DMS153 (cell line): ENCODE measurements around the gene ATP8A2.

Experiments
- DNase-seq: peaks from one replicate; lab custom pipeline; 2025; lab: John Stamatoyannopoulos, UW

ATP8A2 gene

DNA sequence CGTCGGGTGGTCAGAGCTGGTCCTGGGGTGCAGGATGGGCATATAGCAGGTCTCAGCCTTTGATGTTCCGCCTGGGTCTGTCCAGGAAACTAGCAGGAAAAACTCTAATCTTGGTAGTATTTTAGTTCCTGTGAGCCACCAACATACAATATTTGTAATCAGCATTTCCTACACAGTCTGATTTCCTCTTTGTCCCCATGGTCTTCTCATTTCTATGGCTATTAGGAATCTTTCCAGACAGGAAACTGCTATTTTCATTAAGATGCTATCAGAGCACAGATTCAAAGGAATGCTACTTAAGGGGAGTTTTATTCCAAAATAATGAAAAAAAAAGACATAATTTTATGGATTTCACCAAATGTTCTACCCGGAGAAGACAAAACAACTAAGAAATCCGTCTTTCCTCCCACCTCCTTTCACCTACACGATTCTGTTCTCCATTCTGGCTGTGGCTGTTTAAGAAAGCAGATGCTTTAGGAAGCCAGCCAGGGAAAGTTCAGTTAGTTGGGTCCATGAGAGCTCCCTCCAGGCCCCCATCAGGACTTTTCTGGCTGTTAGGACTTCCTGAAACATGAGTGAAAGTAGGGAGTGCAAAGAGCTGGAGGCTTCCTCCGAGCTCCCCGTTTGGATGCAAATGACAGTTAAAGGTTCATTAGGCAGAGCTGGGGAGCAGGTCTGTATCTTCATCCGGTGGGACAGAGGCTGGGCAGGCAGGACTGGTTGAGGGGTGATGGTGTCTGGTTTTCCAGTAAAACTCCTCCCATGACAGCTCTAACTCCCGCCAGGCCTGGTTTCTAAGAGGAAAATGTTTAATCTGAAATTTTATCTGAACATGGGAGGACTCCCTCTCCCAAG lies 643.7 kb downstream of the ATP8A2 start:
- DNase-seq = no peak

DNA sequence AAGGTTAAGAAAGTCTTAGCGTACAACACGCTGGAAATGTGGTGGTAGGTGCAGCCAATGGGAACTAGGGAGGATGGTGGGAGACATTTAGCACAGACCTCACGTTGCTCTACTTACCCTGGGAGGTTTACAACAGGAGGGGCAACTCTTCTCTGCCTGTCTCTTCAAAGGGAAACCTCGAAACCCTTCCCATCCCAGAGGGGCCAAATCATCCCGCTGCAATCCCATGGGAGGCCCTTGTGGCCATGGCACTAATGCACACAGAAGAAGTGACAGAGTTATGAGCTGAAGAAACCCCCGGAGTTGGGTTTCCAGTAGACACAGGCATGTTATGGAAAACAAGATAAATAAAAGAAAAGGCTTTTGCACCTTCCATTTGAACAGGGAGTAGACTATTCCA lies 644.4 kb downstream of the ATP8A2 start:
- no peak for DNase-seq

DNA sequence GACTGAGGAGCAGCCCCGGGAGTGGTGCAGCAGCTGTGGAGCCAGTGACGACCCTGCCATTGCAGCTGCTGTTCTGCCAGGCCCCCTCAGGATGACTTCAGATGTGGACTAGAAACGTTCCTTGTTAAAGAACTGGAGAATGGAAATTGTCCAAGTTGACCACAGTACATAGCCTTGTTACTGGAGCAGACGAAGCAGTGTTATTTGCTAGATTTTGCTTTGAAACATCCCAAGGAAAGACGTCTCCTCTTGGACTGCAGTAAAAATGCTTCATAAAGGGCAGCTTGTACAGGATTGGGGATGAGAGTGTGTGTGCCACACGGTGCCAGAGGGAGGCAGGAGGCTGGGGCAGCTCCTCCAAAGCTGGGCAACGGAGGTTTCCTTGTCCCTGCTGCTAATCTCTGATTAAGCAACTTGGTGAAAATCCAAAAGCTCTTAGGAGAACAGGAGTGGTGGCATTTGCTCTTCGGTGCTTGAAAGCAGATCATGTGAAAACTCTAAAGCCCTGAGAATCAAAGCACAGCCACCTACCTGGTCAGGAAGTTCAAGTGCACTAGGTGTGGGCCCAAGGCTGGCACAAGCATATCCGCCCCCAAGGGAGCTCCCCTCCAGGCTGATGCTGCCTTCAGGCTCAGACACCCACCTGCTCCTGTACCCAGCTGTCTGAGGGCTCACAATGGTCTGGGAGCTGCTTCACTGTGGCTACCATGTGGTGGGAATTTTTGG lies 645.6 kb downstream of the ATP8A2 start:
- DNase-seq = no peak

DNA sequence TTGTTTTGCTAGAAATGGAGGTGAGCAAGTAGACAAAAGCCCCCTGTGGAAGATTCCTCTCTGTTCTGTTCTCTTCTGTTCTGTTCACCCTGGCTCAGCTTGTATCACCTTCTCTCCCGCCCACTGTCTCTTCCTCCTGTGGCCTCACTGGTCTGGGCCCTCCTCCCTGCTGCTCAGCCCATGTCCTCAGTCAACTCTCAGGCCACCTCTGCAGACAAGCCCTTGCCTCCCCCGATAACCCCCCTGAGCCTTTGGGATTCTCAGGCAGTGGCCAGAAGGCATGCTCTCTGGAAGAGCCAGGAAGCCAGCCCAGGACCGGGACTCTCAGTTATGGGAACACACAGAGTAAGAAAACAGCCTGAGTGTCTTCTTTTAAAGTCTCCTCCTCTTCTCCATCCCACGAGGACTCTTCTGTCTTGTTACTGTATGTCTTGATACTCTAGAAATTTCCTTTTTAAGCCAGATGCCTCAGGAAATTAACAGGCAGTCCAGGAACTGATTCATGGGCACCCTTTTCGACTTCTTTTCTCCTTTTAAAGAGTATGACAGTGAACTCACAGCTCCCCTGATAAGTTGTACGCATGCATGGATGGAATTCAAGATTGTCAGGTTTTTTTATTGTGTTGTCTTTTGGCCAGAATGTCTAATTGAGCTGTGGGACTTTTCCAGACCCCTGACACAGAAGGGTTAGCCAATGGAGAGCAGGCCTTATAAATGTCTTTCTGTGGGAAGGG lies 646.3 kb downstream of the ATP8A2 start:
- DNase-seq = no peak

DNA sequence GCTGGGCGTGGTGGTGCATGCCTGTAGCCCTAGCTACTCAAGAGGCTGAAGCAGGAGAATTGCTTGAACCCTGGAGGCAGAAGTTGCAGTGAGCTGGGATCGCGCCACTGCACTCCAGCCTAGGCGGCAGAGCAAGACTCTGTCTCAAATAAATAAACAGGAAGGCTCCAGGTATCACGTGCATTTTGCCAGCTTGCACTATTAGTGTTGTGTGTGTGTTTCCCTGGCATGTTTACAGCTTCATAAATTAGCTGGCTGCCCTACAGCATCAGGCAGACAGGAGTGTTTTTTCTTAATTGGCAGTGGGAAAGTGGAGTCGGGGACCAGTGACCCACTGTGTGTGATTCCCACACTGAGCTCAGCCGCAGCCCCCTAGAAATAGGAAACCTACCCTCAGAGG lies 647.5 kb downstream of the ATP8A2 start:
- DNase-seq = no peak

DNA sequence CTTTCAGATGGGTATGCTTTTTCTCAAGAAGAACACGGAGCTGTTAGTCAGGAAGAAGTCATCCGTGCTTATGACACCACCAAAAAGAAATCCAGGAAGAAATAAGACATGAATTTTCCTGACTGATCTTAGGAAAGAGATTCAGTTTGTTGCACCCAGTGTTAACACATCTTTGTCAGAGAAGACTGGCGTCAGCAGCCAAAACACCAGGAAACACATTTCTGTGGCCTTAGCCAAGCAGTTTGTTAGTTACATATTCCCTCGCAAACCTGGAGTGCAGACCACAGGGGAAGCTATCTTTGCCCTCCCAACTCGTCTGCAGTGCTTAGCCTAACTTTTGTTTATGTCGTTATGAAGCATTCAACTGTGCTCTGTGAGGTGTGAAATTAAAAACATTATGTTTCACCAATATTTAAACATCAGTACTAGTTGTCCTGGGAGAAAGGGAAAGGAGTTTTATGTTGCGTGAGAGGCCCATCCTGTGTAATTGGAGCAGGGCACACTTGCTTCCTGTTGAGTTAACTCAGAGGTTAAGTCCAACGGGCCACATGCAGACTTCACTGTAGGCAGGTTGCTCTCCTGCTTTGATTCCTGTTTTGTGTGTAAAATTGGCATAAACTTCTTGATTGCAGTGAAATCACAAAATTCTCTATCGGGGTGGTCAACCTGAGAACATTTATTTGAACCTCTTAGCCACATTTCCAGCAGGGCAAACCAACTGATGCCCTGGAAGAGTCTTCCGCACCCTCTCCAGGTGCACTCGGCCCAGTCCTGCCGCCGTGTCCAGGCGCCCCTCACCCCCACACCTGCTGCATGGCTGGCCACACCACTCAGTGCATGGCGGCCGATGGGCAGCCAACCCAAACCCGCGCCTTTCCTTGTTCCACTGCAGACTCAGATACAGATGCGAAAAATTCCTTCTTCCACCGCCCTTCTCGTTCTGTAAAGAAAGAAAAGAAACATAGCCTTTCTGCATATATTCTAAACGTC lies 648.4 kb downstream of the ATP8A2 start:
- no peak for DNase-seq

DNA sequence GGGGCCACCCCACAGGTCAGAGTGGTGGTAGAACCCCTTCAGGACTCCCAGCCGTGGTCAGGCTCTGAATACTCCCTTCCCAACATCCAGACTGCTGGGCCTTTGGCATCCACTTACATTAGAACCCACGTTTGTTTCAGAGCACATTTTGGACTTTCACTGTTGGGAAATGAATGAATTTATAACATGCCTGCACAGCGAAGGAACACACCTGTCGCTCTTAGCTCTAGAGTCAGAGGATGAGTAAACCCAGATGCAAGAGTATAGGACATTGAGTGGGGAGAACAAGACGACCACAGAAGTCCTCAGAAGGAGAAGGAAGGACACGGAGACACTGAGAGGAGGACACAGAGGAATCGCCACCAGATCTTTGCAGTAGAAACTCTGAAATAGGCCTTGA lies 649.1 kb downstream of the ATP8A2 start:
- DNase-seq = no peak

DNA sequence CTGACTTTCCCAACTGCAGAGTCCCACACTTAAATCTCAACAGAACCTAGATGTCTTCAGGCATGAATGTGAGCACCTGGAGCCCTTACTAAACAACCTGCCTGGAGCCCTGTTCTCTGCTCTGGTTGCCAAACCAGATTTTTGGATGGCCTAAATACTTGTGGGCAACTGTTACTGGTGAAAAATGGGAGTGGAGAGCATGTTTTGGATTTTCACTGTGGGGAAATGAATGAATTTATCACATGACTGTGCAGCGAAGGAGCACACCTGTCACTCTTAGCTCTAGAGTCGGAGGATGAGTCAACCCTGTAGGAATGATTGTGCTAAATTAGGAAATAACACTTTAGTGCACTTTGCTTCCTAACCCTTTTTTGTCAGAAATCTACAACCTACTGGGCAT lies 649.7 kb downstream of the ATP8A2 start:
- no peak for DNase-seq

DNA sequence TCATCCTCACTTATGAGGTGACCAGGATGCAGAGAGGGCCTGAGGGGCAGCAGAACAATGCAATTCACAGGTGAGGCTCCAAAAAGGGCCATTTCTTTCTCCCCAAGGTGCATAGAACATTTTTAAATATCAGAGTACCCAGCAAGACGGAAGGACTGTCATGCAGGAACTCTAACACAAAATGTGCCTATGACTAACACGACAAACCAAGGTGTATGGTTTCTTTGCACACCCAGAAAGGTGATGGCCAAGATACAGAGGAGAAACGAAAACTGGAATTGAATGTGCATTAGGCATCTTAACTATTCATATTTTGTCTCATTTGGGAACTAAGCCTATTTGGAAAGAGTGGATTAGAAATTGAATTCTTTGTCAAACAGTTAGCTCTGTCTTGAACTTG lies 650.2 kb downstream of the ATP8A2 start:
- DNase-seq = no peak

DNA sequence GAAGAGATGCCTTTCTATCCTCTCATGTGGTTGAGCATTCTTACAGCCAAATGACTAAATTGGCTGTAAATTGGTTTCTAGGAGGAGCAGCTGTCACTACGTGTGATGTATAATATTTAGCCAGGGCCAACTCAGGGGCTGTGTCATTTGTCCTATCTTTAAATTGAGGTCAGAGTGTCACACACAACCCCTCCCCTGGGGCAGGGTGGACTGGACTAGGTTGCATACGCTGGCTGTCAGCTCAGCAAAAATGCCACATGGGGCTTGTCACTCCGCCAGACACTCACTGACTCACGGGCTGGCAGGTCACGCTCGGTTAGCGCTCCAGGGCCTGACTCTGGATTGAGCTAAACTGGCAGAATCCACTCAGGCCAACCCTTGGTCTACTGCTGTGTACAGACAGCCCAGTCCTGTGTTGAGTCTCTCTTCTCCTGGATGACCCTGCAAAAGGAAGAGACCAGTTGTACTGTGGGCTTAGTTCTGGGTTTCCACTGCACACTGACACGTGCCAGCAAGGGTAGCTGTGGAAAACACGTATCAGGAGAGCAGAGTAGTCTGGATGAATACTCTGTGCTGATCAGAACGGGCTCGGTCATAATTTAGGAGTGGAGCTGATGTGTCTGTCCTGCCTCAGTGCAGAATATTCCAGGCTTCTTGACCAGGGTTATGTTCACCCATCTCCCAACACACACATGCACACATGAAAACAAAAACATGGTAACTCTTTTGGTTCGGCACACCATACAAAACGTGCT lies 650.9 kb downstream of the ATP8A2 start:
- no peak for DNase-seq

DNA sequence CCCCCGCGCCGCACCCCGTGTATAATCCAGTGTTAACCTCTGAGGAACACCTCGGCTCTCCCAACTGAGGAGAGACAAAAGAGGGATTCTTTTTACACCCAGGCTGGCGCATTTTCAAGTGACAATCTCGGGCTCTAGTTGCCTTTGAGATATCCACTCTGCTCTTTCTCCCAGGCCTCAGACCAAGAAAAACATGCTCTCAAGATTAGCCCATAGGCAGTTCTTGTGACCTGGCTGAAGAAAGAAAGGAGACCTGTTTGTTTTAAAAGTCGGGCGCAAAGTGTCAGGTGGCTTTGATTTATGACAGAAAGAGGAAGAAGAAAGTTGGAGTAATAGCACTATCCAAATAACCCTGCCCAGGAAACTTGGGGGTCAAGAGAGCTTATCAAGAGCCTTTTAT lies 652.8 kb downstream of the ATP8A2 start:
- no peak for DNase-seq

DNA sequence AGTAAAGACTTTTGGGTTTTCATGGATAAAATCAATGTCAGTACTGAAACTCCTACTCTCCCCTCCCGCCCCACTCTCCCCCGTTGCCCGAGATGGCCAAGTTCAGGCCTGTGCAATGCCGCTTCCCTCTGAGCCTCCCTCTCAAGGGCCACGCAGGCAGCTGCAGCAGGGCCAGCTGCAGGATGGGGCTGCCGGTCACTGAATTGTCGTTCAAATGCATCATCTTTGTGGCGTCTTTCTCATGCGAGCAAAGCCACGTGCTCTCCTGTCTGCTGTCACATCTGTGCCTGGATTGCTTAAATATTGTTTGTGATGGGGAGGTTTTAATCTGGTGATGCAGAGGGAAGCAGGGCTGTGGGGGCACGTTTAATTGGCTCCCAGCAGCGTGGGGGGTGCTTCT lies 653.4 kb downstream of the ATP8A2 start:
- DNase-seq = no peak

DNA sequence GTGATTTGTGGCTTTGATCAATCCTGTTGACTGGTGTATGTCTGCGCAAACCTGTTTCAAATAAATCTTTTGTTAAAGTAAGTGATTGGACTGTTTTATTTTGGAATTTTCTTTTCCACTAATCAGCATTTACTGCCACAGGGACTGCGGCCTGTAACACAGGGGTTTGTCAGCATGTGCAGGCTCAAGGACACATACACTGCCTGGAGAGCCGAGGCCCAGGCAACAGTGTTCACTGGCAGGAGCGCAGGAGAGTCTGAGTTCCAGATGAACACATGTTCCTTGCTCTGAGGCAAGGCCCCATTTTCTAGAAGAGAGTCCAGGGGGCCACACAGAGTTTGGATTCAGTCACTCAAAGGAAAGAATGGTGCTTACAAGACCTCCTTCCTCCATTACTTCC lies 654.0 kb downstream of the ATP8A2 start:
- DNase-seq = no peak

DNA sequence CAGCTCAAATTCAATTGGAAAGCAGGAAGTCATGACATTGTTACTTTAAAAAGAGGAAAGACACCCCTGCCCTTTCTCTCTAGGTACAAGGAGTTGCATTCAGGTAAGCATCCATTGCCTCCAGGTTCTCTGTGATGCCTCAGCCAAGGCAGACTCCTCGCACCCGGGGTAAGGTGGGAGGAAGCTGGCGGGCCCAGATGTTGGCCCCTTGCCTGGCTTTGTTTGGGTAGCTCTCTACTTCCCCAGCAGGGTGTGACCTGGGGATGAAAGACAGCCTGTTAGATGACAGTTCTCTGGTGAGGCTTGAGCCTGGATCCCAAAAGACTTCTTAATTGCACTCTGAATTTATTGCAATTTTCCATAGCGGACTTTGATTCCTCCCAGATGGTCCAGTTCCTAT lies 654.4 kb downstream of the ATP8A2 start:
- DNase-seq = no peak

DNA sequence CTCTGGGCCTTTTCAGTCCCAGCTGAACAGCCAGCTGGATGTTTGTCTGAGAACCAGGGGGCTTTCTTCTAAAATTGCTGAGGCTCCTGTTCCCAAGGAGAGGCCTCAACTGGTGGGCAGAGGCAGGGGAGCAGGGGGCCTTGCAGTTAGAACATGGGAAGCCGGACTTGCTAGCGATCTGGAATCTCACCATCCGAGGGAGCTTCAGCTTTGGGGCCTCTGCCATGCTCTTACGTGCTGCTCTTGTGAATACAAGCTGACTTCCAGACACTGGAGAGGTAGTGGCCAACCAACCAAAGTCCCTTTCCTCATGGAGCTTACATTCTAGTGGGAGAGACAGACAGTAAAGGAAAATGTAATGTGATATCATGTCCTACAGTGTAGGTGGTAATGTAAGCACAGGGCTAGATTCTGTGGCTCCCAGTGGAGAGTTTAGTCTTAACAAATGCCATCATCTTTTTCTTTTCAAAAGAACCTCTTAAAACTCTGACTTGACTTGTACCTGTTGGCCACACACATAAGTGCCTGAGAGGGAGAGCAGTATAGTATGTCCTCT lies 657.9 kb downstream of the ATP8A2 start:
- DNase-seq = no peak

DNA sequence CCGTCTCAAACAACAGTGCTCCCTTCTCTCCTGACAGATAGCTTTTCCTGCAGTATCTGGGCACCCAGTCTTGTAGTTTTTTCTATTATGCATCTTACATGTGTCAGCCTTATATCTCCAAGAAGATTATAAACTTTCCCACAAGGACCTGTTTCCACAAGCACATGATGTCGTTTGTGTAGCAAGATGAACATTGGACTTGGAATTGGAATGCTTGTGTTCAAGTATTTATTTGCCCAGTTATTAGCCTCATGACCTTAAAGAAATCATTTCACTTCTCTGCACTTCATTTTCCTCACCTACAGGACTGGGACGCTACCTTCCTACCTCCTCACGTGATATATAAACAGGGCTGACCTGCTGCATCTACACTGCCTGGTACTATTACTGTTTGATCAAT lies 658.6 kb downstream of the ATP8A2 start:
- no peak for DNase-seq

DNA sequence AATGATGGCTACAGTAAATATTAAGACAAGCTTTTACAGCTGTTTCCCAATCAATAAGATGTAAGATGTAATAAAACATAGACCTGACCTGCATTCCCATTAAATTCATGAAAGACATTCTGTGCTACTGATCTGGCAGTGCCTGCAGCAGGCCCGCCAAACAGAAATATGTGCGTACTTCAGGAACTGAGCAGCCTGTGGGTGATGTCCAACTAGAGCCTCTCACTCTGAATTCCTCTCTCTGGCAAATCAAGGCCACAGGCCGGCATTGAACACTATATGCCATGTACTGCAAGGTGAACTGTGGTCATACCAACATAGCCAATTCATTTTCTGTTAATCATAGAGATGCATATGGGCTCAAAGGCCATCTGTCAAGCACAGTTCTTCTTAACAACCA lies 662.2 kb downstream of the ATP8A2 start:
- no peak for DNase-seq

DNA sequence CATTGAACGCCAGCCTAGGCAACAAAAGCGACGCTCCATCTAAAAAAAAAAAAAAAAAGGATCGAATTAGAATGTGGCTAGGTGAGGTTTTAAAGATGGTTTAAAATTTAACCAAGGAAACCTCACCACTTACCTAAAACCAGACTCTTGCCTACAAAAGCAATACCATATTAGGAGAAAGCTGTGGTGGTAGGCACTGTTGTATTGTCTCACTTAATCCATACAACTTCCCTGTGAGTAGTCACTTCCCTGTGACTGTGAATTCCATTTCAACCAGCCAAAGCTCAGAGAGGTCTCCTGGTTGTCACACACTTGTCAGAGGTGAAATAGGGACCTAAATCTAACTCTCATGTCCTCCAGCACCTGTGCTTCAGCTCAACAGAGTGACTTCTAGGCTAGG lies 664.6 kb downstream of the ATP8A2 start:
- DNase-seq = no peak

DNA sequence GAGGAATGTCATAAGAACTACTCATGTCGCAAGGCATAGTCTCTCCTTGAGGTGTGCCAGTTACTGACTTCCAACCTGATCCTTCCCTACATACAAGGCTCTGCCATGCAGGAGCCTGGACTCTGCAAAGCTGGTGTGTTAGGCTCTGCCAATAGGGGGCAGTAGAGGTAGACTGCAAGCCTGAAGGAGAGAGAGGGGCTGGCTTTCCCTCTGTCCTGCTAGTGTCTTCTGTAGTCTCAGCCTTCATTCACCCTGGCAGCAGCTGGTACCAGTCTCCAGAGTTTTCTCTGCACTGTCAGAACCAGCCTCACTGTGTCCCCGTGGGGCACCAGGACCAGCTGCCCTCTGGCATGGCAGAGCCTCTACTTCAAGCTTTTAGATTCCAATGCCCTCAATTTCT lies 665.5 kb downstream of the ATP8A2 start:
- no peak for DNase-seq

DNA sequence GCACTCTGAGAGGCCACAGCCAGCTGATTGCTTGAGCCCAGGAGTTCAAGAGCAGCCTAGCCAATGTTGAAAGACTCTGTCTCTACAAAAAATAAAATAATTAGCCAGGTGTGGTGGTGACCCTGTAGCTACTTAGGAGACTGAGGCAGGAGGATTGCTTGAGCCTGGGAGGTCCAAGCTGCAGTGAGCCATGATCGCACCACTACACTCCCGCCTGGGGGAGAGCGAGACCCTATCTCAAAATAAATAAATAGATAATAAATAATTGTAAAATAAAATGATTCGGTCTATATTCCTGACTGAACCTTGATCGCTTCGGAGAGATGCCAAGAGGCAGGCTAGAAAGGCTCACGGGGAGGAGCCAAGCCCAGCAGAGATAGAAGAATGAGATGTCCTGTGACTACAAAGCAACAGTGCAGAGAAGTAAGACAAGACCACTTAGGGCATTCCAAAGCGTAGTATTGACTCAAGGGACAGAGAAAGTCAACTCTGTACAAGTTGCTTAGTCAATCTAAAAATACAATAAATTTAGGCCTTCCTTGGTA lies 667.2 kb downstream of the ATP8A2 start:
- DNase-seq = no peak
